Tibial nerve (tissue), 4 donors: ENCODE measurements around the gene BDKRB2.

Experiments used
- EP300 ChIP-seq, 2 donors: sonication (generic); formaldehyde crosslinking; IDR thresholded peaks; one replicate each; pipeline ENCODE4 v1.6.1; 2017; ENCODE audit warnings: antibody characterized with exemption in 2 of 2, mild to moderate bottlenecking in 1 of 2
- POLR2A ChIP-seq, 2 donors: fragments of 450-650 bp; IDR thresholded peaks; one replicate each; pipeline ENCODE4 v1.6.1; 2017; ENCODE audit warnings: antibody characterized with exemption in 2 of 2, mild to moderate bottlenecking in 2 of 2, moderate library complexity in 2 of 2
- TF ChIP-seq, protein P1 (sequence below), 5 experiments: fragments of 200-600 bp in 3 of 5; fragments of 450-650 bp in 2 of 5; sonication (generic) in 3 of 5; IDR thresholded peaks; one replicate each; pipeline ENCODE4 v1.5.1; 2016 to 2019; ENCODE audit warnings: antibody characterized with exemption in 5 of 5, mild to moderate bottlenecking in 3 of 5, moderate library complexity in 2 of 5

DNA sequence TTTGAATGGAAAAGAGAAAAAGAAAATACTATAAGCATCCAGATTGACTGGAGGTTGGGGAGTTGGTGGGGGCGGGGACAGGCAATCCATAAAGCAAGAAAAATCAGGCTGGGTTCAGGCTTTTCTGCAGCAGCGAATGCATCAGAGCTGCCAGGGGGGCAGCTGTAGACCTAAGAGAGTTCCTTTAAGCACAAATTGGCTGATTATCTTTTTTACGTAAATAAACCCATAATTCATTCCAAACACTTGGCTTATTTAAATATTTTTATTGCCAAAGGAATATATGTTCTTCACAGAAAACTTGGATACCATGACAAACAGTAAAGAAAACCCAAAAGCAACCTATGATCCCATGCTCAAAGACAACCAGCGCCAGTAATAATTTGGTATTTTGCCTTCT is 10.2 kb downstream of the BDKRB2 start:
- no peak for TF ChIP-seq EP300 (IDR thresholded peaks at IDR 0.05)
- TF ChIP-seq, protein P1, sequence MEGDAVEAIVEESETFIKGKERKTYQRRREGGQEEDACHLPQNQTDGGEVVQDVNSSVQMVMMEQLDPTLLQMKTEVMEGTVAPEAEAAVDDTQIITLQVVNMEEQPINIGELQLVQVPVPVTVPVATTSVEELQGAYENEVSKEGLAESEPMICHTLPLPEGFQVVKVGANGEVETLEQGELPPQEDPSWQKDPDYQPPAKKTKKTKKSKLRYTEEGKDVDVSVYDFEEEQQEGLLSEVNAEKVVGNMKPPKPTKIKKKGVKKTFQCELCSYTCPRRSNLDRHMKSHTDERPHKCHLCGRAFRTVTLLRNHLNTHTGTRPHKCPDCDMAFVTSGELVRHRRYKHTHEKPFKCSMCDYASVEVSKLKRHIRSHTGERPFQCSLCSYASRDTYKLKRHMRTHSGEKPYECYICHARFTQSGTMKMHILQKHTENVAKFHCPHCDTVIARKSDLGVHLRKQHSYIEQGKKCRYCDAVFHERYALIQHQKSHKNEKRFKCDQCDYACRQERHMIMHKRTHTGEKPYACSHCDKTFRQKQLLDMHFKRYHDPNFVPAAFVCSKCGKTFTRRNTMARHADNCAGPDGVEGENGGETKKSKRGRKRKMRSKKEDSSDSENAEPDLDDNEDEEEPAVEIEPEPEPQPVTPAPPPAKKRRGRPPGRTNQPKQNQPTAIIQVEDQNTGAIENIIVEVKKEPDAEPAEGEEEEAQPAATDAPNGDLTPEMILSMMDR (IDR thresholded peaks at IDR 0.05), result no peak
- TF ChIP-seq POLR2A (IDR thresholded peaks at IDR 0.05), result no peak
